NCI-H446 treated with DMSO at 0.1 percent for 48 hours (cell line): ENCODE measurements around the gene DENND4C.
"Not testable (repeated sequence)": the region's sequence is repeated elsewhere in the genome, so short reads cannot be mapped to it uniquely, and the experiment has no call there.

Experiments used
- DNase-seq: peaks from one replicate; lab custom pipeline; 2025; lab: John Stamatoyannopoulos, UW

Gene DENND4C

GRCh38 chr9:19410195-19410503, 179.7 kb downstream of the DENND4C start:
- no peak for DNase-seq

GRCh38 chr9:19410594-19410993, 180.1 kb downstream of the DENND4C start:
- no peak for DNase-seq

GRCh38 chr9:19411316-19411715, 180.8 kb downstream of the DENND4C start:
- DNase-seq: no peak

GRCh38 chr9:19413456-19413855, 183.0 kb downstream of the DENND4C start:
- DNase-seq: not testable (repeated sequence)

- no peak for DNase-seq
These were observed 185.7 kb downstream of the DENND4C start for GRCh38 chr9:19416143-19416542.

GRCh38 chr9:19420877-19421276, 190.4 kb downstream of the DENND4C start:
- no peak for DNase-seq
